ENCODE results near the gene SAPCD2. TPM values are rescaled to one million over a fixed set of nuclear protein-coding genes. Genes with fewer than 3 reads are reported as not detected.

SAPCD2 gene
- total RNA-seq, 4 donors from 2014 or later = 0.27 to 1.0 (median 0.72) TPM

- Histone ChIP-seq H3K27me3 (no peaks in the 10 kb centered on the region), H3K4me1 (peaks cover 8 to 14% of the 10 kb centered on the region in 2 donors), H3K9me3 (no peaks in the 10 kb centered on the region), H3K4me3 (replicated peaks in 1 of 3) (no peak overlapping the region), H3K27ac (no peak overlapping the region), H3K36me3 (peaks cover 13 to 16% of the 10 kb centered on the region in 2 donors)
- WGBS, 2 donors = 94% methylated on average over 3 to 4 of the region's 6 CpGs
- intact Hi-C loops (cut with DNase I) = no loop called here
- no peak for TF ChIP-seq POLR2A (IDR thresholded peaks at IDR 0.05)
- TF ChIP-seq, protein P1, sequence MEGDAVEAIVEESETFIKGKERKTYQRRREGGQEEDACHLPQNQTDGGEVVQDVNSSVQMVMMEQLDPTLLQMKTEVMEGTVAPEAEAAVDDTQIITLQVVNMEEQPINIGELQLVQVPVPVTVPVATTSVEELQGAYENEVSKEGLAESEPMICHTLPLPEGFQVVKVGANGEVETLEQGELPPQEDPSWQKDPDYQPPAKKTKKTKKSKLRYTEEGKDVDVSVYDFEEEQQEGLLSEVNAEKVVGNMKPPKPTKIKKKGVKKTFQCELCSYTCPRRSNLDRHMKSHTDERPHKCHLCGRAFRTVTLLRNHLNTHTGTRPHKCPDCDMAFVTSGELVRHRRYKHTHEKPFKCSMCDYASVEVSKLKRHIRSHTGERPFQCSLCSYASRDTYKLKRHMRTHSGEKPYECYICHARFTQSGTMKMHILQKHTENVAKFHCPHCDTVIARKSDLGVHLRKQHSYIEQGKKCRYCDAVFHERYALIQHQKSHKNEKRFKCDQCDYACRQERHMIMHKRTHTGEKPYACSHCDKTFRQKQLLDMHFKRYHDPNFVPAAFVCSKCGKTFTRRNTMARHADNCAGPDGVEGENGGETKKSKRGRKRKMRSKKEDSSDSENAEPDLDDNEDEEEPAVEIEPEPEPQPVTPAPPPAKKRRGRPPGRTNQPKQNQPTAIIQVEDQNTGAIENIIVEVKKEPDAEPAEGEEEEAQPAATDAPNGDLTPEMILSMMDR (IDR thresholded peaks at IDR 0.05) = no peak
- DNase-seq = no peak
Observed at GRCh38 chr9:137021568-137021978, 48.8 kb downstream of the SAPCD2 start.

DNA sequence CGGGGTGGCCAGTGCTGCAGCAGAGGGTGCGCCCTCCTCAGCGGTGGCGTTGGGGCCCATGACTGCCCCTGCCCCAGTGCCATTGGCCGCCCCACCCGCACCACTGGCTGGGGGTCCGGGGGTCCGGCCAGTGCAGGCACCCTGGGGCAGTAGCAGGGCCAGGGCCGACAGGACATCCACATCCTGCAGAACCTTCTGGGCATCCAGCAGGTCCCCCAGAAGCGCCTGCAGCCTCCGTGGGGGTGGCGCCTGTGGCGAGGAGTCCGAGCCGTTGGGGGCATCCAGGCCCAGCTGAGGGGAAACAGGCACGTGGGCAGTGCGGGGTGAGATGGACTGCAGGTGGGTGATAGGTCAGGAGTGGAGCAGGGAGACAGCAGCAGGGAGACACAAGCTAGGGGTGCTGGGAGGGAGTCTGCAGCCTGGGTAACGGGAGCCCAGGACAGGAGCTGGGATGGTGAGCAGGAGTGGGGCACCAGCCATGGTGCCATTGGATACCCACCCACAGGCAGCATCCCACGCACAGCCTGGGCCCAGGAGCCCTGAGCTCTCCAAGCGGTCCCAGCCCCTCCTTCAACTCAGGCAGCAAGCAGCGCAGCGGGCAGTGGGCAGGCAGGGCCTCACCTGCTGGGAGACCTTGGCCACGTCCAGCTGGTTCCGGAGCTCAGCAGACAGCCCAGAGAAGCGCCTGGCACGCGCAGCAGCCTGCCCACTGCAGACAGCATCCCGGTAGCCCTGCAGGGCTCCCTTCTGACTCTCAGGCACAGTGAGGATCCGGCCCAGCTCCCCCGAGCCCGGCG lies 49.4 kb downstream of the SAPCD2 start:
- Histone ChIP-seq H3K27ac (no peak overlapping the region), H3K9me3 (no peaks in the 10 kb centered on the region), H3K36me3 (peaks cover 19 to 21% of the 10 kb centered on the region in 2 donors), H3K27me3 (no peaks in the 10 kb centered on the region), H3K4me3 (replicated peaks in 1 of 3) (no peak overlapping the region), H3K4me1 (peaks cover 3 to 8% of the 10 kb centered on the region in 2 donors)
- TF ChIP-seq, protein P1 (IDR thresholded peaks at IDR 0.05) = no peak
- no peak for TF ChIP-seq POLR2A (IDR thresholded peaks at IDR 0.05)
- WGBS, 2 donors = 97 to 98% methylated on average over 18 to 27 of the region's 32 CpGs
- DNase-seq = no peak
- intact Hi-C loops (cut with DNase I) = no loop called here

GRCh38 chr9:137019891-137020683 lies 50.3 kb downstream of the SAPCD2 start:
- intact Hi-C loops (cut with DNase I) = no loop called here
- no peak overlapping the region for H3K27ac ChIP-seq
- TF ChIP-seq, protein P1 (IDR thresholded peaks at IDR 0.05) = no peak
- no peak for TF ChIP-seq POLR2A (IDR thresholded peaks at IDR 0.05)
- H3K9me3 ChIP-seq = no peaks in the 10 kb centered on the region
- DNase-seq = no peak
- no peaks in the 10 kb centered on the region for H3K27me3 ChIP-seq
- 94 to 95% methylated on average over 9 to 17 of the region's 34 CpGs for WGBS, 2 donors
- H3K36me3 ChIP-seq = peaks cover 26% of the 10 kb centered on the region in 2 donors
- no peaks in the 10 kb centered on the region for H3K4me1 ChIP-seq
- H3K4me3 ChIP-seq (replicated peaks in 1 of 3) = no peak overlapping the region

- no peak for DNase-seq
- 93 to 94% methylated on average over 11 to 23 of the region's 36 CpGs for WGBS, 2 donors
- no peak overlapping the region for H3K4me3 ChIP-seq (replicated peaks in 1 of 3)
- H3K4me1 ChIP-seq = no peaks in the 10 kb centered on the region
- intact Hi-C loops (cut with DNase I) = no loop called here
- TF ChIP-seq POLR2A (IDR thresholded peaks at IDR 0.05) = no peak
- TF ChIP-seq, protein P1 (IDR thresholded peaks at IDR 0.05) = no peak
- peaks cover 34 to 35% of the 10 kb centered on the region in 2 donors for H3K36me3 ChIP-seq
- H3K27ac ChIP-seq = no peak overlapping the region
- no peaks in the 10 kb centered on the region for H3K27me3 ChIP-seq
- no peaks in the 10 kb centered on the region for H3K9me3 ChIP-seq
Observed at GRCh38 chr9:137018761-137019559, 51.4 kb downstream of the SAPCD2 start.
